ENCODE data around the gene NFE2L1. TPM values are rescaled to one million over a fixed set of nuclear protein-coding genes. Genes with fewer than 3 reads are reported as not detected.
A peak's percentile ranks its signal among the peaks of the same experiment; 100 is the strongest.

The NFE2L1 gene
- total RNA-seq, 4 donors from 2014 or later: 123 to 168 (median 131) TPM

DNA sequence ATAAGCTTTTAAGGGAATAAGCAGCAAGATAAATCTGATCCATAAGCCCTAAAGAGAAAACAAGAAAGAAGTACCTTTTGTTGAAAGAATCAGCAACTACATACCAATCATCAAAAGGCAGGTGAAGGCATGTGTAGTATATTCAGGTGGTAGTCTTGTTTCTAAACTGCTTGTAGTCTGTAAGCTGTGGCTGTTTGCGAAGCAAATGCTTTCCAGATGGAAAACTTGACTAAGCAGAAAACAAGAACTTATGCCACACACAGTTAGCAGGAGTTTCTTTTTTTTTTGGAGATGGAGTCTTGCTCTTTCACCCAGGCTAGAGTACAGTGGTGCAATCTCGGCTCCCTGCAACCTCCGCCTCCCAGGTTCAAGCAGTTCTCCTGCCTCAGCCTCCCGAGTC is 47.5 kb downstream of the NFE2L1 start:
- no peaks in the 10 kb centered on the region for H3K36me3 ChIP-seq
- 81 to 88% methylated on average over 4 of the region's 4 CpGs for WGBS, 2 donors
- TF ChIP-seq, protein P1, sequence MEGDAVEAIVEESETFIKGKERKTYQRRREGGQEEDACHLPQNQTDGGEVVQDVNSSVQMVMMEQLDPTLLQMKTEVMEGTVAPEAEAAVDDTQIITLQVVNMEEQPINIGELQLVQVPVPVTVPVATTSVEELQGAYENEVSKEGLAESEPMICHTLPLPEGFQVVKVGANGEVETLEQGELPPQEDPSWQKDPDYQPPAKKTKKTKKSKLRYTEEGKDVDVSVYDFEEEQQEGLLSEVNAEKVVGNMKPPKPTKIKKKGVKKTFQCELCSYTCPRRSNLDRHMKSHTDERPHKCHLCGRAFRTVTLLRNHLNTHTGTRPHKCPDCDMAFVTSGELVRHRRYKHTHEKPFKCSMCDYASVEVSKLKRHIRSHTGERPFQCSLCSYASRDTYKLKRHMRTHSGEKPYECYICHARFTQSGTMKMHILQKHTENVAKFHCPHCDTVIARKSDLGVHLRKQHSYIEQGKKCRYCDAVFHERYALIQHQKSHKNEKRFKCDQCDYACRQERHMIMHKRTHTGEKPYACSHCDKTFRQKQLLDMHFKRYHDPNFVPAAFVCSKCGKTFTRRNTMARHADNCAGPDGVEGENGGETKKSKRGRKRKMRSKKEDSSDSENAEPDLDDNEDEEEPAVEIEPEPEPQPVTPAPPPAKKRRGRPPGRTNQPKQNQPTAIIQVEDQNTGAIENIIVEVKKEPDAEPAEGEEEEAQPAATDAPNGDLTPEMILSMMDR (IDR thresholded peaks at IDR 0.05): no peak
- no peak for TF ChIP-seq POLR2A (IDR thresholded peaks at IDR 0.05)
- H3K4me1 ChIP-seq: peaks cover 11 to 21% of the 10 kb centered on the region in 2 donors
- H3K4me3 ChIP-seq (replicated peaks in 1 of 3): no peak overlapping the region
- DNase-seq: no peak
- H3K27me3 ChIP-seq: no peaks in the 10 kb centered on the region
- H3K9me3 ChIP-seq: no peaks in the 10 kb centered on the region
- intact Hi-C loops (cut with DNase I): no loop called here
- peak overlapping the region in 1 of 3 donors; percentile 23 for H3K27ac ChIP-seq

DNA sequence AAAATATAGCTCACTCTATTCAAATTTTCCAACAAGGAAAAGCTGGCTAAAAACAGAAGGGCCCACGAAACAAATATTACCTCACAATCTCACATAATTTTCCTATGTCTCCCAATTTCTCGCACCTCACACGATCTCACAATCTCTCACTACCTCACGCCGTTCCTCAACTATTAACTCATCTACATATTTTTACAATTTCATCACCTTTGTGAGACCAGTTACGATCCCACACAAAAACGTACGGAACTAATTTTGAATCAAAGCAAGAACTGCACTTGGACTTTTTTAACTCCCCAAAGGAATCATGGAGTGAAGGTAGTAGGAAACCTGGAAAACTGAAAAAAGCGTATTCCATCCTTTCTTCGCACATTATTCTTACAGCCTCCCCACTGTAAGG is 52.0 kb downstream of the NFE2L1 start:
- H3K36me3 ChIP-seq: no peaks in the 10 kb centered on the region
- H3K27me3 ChIP-seq: no peaks in the 10 kb centered on the region
- no peak for DNase-seq
- intact Hi-C loops (cut with DNase I): no loop called here
- no peak for TF ChIP-seq POLR2A (IDR thresholded peaks at IDR 0.05)
- TF ChIP-seq, protein P1 (IDR thresholded peaks at IDR 0.05): no peak
- H3K4me3 ChIP-seq (replicated peaks in 1 of 3): peak overlapping the region in 2 of 3 donors; percentile 93 to 98
- peaks cover 11 to 15% of the 10 kb centered on the region in 2 donors for H3K4me1 ChIP-seq
- WGBS, 2 donors: 30% methylated on average over 10 of the region's 10 CpGs
- H3K27ac ChIP-seq: peak overlapping the region; percentile 91 to 97 (median 93)
- no peaks in the 10 kb centered on the region for H3K9me3 ChIP-seq

DNA sequence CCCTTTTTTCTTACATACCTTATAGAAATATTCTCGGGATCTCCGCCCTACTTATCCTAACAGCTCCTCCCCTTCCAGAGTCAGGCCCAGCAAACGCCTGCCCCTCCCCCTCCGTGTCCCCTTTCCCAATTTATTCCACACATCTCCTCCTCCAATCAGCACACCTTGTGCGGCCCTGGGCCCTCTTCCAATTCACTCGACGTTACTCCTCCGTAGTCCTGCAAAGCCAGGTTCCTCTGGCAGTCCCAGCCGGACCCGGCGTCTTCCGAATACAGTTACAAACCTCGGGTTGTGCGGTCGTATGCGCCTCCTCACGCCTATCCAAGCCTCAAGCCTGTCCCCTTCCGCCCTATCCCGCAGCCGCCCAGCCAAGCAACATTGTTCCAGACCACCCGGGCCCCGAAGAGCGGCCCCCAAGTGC is 52.4 kb downstream of the NFE2L1 start:
- H3K27me3 ChIP-seq: no peaks in the 10 kb centered on the region
- WGBS, 2 donors: 1% methylated on average over 20 to 23 of the region's 23 CpGs
- no peaks in the 10 kb centered on the region for H3K36me3 ChIP-seq
- no peak for TF ChIP-seq POLR2A (IDR thresholded peaks at IDR 0.05)
- TF ChIP-seq, protein P1 (IDR thresholded peaks at IDR 0.05): no peak
- H3K4me3 ChIP-seq (replicated peaks in 1 of 3): peak overlapping the region; percentile 80 to 98 (median 93)
- no peaks in the 10 kb centered on the region for H3K9me3 ChIP-seq
- peak; percentile 78 to 79 for DNase-seq
- peak overlapping the region; percentile 91 to 97 (median 93) for H3K27ac ChIP-seq
- peaks cover 11 to 15% of the 10 kb centered on the region in 2 donors for H3K4me1 ChIP-seq
- intact Hi-C loops (cut with DNase I): no loop called here

DNA sequence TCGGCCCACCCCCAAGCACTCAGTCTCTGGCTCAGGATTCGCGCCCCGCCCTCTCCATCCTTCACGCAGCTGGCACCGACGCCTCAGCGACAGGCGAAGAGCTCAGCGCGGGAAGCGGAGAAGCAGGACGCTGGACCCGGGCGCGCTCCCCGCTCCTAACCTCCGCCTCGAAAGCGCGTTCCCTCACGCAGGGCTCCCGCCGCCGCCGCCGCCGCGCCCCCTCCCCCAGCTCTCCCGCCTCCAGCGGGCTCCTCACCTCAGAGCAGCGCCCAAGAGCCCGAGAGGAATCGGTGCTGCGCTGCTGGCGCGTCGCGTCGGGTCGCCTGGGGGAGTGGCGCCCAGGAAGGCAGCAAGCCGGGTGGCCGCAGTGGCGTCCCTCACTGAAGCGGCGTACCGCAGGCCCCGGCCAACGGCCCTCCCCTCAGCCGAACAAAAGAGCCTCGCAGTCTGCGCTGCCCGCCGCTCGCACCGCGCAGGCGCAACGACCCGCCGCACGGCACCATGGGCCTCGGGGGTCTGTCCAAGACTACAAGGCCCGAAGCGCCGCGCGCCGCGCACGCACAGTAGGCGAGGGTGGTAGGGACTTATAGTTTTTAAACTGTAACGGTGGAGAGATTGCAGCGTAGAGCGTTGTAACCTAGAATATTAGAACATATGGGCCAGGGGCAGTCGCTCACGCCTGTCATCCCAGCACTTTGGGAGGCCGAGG is 53.0 kb downstream of the NFE2L1 start, which contains the start of gene CBX1:
Gene CBX1 (minus strand): TSS at position 467 of the 709 bp plus-strand sequence. CDS start 24,474 bp downstream, outside the sequence.
- Histone ChIP-seq H3K4me1 (peaks cover 11 to 12% of the 10 kb centered on the region in 2 donors), H3K27me3 (no peaks in the 10 kb centered on the region), H3K4me3 (replicated peaks in 1 of 3) (peak within 1 kb of the TSS; percentile 80 to 98 (median 93)), H3K9me3 (no peaks in the 10 kb centered on the region), H3K27ac (peak within 1 kb of the TSS; percentile 91 to 97 (median 93)), H3K36me3 (no peaks in the 10 kb centered on the region)
- 1% methylated on average over 32 to 33 of the region's 79 CpGs for WGBS, 2 donors
- peak; percentile 92 to 95 for DNase-seq
- TF ChIP-seq, protein P1 (IDR thresholded peaks at IDR 0.05): peak in 1 of 6 experiments; percentile 7
- TF ChIP-seq POLR2A (IDR thresholded peaks at IDR 0.05): peak; percentile 13 to 81
- intact Hi-C loops (cut with DNase I): no loop called here

Measured in thyroid gland (tissue), 4 donors.